ENCODE measurements around the gene THSD4. TPM values are rescaled to one million over a fixed set of nuclear protein-coding genes. Genes with fewer than 3 reads are reported as not detected.

The THSD4 gene
- total RNA-seq, 1 donor from 2014 or later = 2.5 TPM

DNA sequence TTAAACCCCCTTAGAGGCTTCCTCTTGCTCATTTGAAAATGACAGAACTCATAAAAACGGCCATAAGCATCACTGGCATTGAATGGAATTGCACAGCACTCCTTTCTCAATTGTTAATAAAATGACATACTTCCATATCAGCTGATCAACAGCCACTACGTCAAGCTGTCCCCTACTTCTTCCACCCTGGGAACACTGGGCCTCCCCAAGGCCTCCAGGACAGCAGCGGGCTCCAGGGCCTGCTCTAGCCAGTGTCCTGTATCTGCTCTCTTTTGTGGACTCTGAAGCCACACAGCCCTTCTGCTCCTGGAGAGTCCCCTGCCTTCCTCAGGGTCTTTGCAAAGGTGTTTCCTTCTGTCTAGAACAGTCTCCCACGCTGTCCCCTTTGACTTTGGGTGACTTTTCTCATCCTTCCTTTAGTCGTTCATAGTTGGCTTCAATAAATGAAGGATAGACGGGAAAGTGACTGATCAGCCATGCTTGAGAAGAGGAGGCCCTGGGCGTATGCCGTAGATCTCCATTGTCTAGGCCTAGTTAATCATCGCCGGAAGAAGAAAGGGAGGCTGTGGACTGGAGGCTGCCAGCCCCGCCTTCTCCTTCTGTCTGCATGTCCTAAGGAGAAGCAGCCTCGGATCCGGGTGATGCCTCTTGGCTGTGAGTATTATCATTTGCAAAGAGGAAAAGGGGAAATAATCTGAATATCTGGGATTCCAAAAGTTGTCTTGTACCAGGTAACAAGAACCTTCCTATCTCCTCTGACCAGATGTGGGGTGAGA, 4.7 kb upstream of the THSD4 start:
- peaks cover 2% of the 10 kb centered on the region for H3K27me3 Mint-ChIP-seq (ENCODE audit: low read depth, unreplicated experiment)
- no peak overlapping the region for H2AFZ ChIP-seq (ENCODE audit: low read depth, low read length)
- H3K27ac ChIP-seq (ENCODE audit: low read depth, low read length) = no peak overlapping the region
- peaks cover 8% of the 10 kb centered on the region for H3K4me1 ChIP-seq (ENCODE audit: insufficient read depth, low read length)
- no peaks in the 10 kb centered on the region for H3K9me3 ChIP-seq (ENCODE audit: insufficient read depth, low read depth, low read length)
- DNase-seq (ENCODE audit: low read depth) (no peak), FAIRE-seq (no peak)
- H3K9ac ChIP-seq (ENCODE audit: low read length) = no peak overlapping the region
- peaks cover 21% of the 10 kb centered on the region for H3K4me1 Mint-ChIP-seq (ENCODE audit: low read depth, unreplicated experiment)
- H4K20me1 ChIP-seq (ENCODE audit: insufficient read depth, low read length) = no peaks in the 10 kb centered on the region
- H3K79me2 ChIP-seq (ENCODE audit: insufficient read depth, low read length) = no peaks in the 10 kb centered on the region
- no peak overlapping the region for H3K4me2 ChIP-seq (ENCODE audit: low read length)
- no peak overlapping the region for H3K4me3 ChIP-seq (ENCODE audit: insufficient read depth, low read depth, low read length)
- H3K9me3 Mint-ChIP-seq (ENCODE audit: unreplicated experiment) = no peaks in the 10 kb centered on the region
- no peak for TF ChIP-seq CTCF (IDR thresholded peaks at IDR 0.05; ENCODE audit: insufficient read depth, low read depth, low read length)
- peak overlapping the region; percentile 15 for H3K27ac Mint-ChIP-seq (ENCODE audit: unreplicated experiment)
- H3K4me3 Mint-ChIP-seq (ENCODE audit: unreplicated experiment) = no peak overlapping the region
- no peaks in the 10 kb centered on the region for H3K27me3 ChIP-seq (ENCODE audit: insufficient read depth, low read length)
- H3K36me3 ChIP-seq (ENCODE audit: insufficient read depth, low read length) = no peaks in the 10 kb centered on the region
- no peaks in the 10 kb centered on the region for H3K36me3 Mint-ChIP-seq (ENCODE audit: low read depth, unreplicated experiment)

DNA sequence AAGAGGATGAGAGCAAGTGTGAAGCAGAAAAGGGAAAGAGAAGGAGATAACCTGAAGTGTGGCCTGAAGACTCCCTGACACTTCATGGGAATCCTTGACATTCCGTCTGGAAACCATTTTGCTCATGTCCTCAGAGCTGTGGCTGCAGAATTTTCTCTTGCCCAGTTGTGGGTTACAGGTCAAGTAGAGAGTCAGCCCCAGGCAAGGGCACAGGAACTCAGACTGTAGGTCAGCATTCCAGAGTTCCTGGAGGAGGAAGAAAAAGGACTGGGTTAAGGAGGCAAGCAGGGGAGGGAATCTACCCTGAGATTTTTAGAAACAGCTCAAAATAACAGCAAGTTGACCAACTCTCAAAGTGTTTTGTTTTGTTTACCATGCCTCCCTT, 4.1 kb upstream of the THSD4 start:
- no peaks in the 10 kb centered on the region for H4K20me1 ChIP-seq (ENCODE audit: insufficient read depth, low read length)
- H3K27ac ChIP-seq (ENCODE audit: low read depth, low read length) = no peak overlapping the region
- no peak overlapping the region for H2AFZ ChIP-seq (ENCODE audit: low read depth, low read length)
- H3K79me2 ChIP-seq (ENCODE audit: insufficient read depth, low read length) = peaks cover 2% of the 10 kb centered on the region
- peaks cover 11% of the 10 kb centered on the region for H3K4me1 ChIP-seq (ENCODE audit: insufficient read depth, low read length)
- FAIRE-seq (no peak), DNase-seq (ENCODE audit: low read depth) (no peak)
- H3K36me3 ChIP-seq (ENCODE audit: insufficient read depth, low read length) = no peaks in the 10 kb centered on the region
- Mint-ChIP-seq H3K36me3 (ENCODE audit: low read depth, unreplicated experiment) (no peaks in the 10 kb centered on the region), H3K27me3 (ENCODE audit: low read depth, unreplicated experiment) (peaks cover 2% of the 10 kb centered on the region), H3K9me3 (ENCODE audit: unreplicated experiment) (no peaks in the 10 kb centered on the region), H3K4me3 (ENCODE audit: unreplicated experiment) (no peak overlapping the region), H3K27ac (ENCODE audit: unreplicated experiment) (peak overlapping the region; percentile 15), H3K4me1 (ENCODE audit: low read depth, unreplicated experiment) (peaks cover 21% of the 10 kb centered on the region)
- TF ChIP-seq EZH2 (IDR thresholded peaks at IDR 0.05; ENCODE audit: insufficient read depth, low read length) (no peak), CTCF (IDR thresholded peaks at IDR 0.05; ENCODE audit: insufficient read depth, low read depth, low read length) (no peak)
- no peak overlapping the region for H3K4me2 ChIP-seq (ENCODE audit: low read length)
- H3K9me3 ChIP-seq (ENCODE audit: insufficient read depth, low read depth, low read length) = no peaks in the 10 kb centered on the region
- no peaks in the 10 kb centered on the region for H3K27me3 ChIP-seq (ENCODE audit: insufficient read depth, low read length)
- H3K9ac ChIP-seq (ENCODE audit: low read length) = no peak overlapping the region
- no peak overlapping the region for H3K4me3 ChIP-seq (ENCODE audit: insufficient read depth, low read depth, low read length)

DNA sequence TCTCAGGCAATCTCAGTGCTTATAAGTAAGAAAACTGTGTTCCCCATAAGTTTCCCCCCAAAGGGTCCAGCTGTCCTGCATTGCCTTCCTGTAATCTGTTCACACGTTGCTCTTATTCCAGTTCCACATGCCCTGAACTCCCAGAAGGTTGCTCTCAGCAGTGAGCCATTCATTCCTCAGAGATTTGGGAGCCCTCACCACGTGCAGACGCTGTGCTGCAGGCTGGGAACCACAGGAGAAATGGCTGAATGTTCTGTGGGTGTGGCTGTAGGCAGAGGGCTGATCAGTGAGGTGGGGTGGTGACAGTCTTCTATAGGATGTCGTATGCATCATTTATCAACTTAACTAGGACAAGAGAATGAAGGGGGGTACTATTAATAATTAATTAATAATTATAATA, 3.3 kb upstream of the THSD4 start:
- H3K27ac Mint-ChIP-seq (ENCODE audit: unreplicated experiment) = no peak overlapping the region
- Histone ChIP-seq H3K9ac (ENCODE audit: low read length) (no peak overlapping the region), H4K20me1 (ENCODE audit: insufficient read depth, low read length) (no peaks in the 10 kb centered on the region), H3K9me3 (ENCODE audit: insufficient read depth, low read depth, low read length) (no peaks in the 10 kb centered on the region), H3K4me1 (ENCODE audit: insufficient read depth, low read length) (peaks cover 18% of the 10 kb centered on the region), H3K27ac (ENCODE audit: low read depth, low read length) (no peak overlapping the region), H2AFZ (ENCODE audit: low read depth, low read length) (peak overlapping the region; percentile 63), H3K4me2 (ENCODE audit: low read length) (no peak overlapping the region), H3K79me2 (ENCODE audit: insufficient read depth, low read length) (peaks cover 10% of the 10 kb centered on the region), H3K4me3 (ENCODE audit: insufficient read depth, low read depth, low read length) (no peak overlapping the region), H3K27me3 (ENCODE audit: insufficient read depth, low read length) (no peaks in the 10 kb centered on the region), H3K36me3 (ENCODE audit: insufficient read depth, low read length) (no peaks in the 10 kb centered on the region)
- no peak for DNase-seq (ENCODE audit: low read depth)
- no peaks in the 10 kb centered on the region for H3K9me3 Mint-ChIP-seq (ENCODE audit: unreplicated experiment)
- H3K27me3 Mint-ChIP-seq (ENCODE audit: low read depth, unreplicated experiment) = peaks cover 7% of the 10 kb centered on the region
- no peak for FAIRE-seq
- peaks cover 24% of the 10 kb centered on the region for H3K4me1 Mint-ChIP-seq (ENCODE audit: low read depth, unreplicated experiment)
- no peak for TF ChIP-seq CTCF (IDR thresholded peaks at IDR 0.05; ENCODE audit: insufficient read depth, low read depth, low read length)
- H3K4me3 Mint-ChIP-seq (ENCODE audit: unreplicated experiment) = no peak overlapping the region
- H3K36me3 Mint-ChIP-seq (ENCODE audit: low read depth, unreplicated experiment) = no peaks in the 10 kb centered on the region
